HL-60/S4 (cell line): Measurements from ENCODE around the gene FBXO8.
"Not testable (repeated sequence)": the region's sequence is repeated elsewhere in the genome, so short reads cannot be mapped to it uniquely, and the experiment has no call there.

Source experiments
- in situ Hi-C: fragments of 300-500 bp; cut with MboI; formaldehyde crosslinking; loops from 2 replicates; pipeline ENCODE4 v1.14.3; 2022; ENCODE audit warnings: low sequenced_read_pairs

The FBXO8 gene

DNA sequence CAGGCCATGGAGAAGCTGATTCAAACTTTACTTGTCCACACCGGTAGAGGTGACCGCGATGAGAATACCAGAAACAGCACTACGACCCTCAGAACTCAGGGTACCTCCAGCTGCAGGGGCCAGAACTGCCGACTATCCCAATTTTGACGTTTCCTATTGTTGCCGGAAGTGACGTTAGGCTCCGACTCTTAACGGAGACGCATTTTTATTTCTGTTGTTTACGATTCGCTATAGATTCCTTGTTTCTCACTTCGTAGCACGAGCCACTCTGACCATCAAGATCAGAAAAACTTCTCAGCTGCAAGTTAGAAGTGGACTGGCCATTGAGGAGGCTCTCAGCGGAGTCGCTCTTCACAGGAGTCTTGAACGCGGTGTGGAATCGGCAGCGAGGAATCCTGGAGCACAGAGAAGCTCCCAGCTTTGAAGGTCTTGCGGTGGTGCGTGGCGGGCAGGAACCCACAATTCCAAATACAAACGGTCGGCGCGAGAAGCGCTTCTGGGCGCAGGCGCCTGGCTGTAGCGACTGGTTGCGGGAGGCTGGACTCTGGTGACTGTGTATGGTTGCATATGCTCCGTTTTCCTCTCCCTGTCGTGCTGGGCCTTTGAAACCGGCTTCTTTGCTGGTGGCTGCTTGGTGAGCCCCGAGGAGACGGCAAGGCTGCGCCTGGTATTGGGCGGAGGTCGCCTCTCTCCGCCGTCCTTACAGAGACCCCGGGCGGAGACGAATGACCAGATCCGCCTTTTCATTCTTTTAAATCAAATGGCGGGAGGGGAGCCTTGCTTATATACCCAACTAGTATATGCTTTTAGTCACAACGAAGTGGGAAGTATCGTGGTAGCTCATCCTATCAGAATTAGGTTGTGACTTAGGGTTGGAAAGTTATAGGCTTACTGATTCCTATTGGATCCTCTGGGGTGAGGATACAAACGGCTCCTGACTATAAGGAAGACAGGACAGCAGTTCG, at the start of gene FBXO8, which contains the start of gene CEP44:
TSS of gene FBXO8 (minus strand) at position 161 of the 965 bp plus-strand sequence. CDS start 20,575 bp downstream, outside the sequence.
TSS of gene CEP44 (plus strand) at position 405 of the 965 bp plus-strand sequence. CDS start 15,211 bp downstream, outside the sequence.
- in situ Hi-C loops: no loop called here

- in situ Hi-C loops: no loop called here
These were observed 49.5 kb upstream of the FBXO8 start for GRCh38 chr4:174332741-174333493.

- in situ Hi-C loops: no loop called here
These were observed 41.3 kb upstream of the FBXO8 start for GRCh38 chr4:174324725-174325124.

GRCh38 chr4:174324236-174324635, 40.8 kb upstream of the FBXO8 start:
- in situ Hi-C loops: no loop called here

DNA sequence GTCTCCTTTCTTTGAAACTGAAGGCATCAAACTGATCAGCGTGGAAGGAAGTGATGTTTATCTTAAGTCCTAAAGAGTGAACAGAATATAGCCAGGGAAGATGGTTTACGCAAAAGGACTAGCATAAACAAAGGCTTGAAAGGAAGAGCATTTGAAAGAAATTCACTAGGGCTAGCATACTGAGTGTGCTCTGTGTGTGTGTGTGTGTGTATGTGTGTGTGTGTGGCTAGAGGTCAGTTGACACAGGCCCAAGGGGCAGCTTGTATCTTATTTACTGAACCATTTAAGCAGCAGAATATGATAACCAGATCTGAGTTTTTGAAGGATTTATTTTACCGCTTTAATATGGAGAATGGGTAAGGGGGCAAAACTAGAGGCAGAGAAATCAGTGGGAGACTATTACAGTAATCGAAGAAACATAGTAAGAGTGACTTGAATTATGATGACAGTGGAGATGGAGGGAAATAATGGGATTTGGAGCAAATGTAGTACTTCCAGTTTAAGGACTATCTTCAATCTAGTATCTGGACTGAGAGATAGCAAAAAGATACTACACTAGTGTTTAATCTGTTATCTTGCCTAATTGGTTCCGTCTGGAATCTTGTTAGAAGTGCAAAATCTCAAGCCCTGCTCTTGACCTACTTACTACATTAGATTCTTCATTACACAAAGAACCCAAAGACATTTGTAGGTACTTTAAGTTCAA, 37.2 kb upstream of the FBXO8 start:
- in situ Hi-C loops: no loop called here

- in situ Hi-C loops: no loop called here
These were observed 35.6 kb upstream of the FBXO8 start for GRCh38 chr4:174318829-174319764.

GRCh38 chr4:174317531-174317930, 34.1 kb upstream of the FBXO8 start:
- in situ Hi-C loops: no loop called here

GRCh38 chr4:174316954-174317353, 33.5 kb upstream of the FBXO8 start:
- in situ Hi-C loops: no loop called here

DNA sequence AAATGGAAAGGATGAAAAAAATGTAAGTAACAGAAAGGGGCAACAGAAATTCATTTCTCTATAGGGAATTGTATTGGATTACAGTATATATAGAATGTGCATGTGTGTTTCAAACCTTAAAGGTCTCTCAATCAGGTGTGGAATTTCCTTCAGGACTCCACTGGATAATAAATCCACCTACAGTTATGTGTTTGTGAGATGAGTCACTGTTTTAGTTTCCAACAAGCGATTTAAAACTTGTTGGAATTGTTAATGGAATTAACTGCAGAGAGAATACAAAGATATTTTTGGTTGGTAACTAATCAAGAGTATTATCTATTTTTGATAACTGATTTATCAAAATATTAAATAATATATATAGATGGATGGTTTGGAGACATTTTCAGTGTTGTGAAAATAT, 33.1 kb upstream of the FBXO8 start:
- in situ Hi-C loops: no loop called here

- in situ Hi-C loops: no loop called here
These were observed 31.3 kb upstream of the FBXO8 start for GRCh38 chr4:174314770-174315169.

- in situ Hi-C loops: no loop called here
These were observed 30.8 kb upstream of the FBXO8 start for GRCh38 chr4:174314274-174314673.

- in situ Hi-C loops: no loop called here
These were observed 29.5 kb upstream of the FBXO8 start for GRCh38 chr4:174312993-174313392.

DNA sequence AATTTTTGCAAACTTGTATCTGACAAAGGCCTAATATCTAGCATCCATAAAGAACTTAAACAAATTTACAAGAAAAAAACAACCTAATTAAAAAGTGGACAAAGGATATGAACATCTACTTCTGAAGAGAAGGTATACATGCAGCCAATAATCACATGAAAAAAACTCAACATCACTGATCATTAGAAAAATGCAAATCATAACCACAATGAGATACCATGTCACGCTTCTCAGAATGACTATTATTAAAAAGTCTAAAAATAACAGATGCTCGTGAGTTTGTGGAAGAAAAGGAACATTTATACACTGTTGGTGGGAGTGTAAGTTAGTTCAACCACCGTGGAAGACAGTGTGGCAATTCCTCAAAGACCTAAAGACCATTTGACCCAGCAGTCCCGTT, 24.2 kb upstream of the FBXO8 start:
- in situ Hi-C loops: no loop called here

DNA sequence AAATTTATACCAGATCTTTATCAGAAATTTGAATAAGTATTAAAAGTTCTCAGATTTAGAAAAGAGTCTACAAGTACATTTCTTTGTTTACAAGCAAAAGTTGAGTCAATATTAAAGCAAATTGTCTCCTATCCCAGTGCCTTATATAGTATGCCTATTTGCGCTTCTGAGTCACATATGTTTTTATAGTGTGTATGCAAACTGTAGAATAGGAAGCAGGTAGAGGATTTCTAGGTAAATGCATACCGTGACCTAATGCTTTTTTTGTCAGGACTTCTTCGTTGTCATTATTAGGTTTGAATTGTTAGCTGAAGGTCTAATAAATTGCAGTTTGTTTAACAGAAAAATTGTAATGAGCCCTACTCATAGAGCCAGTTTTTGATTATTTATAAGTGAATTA, 22.5 kb upstream of the FBXO8 start:
- in situ Hi-C loops: no loop called here

DNA sequence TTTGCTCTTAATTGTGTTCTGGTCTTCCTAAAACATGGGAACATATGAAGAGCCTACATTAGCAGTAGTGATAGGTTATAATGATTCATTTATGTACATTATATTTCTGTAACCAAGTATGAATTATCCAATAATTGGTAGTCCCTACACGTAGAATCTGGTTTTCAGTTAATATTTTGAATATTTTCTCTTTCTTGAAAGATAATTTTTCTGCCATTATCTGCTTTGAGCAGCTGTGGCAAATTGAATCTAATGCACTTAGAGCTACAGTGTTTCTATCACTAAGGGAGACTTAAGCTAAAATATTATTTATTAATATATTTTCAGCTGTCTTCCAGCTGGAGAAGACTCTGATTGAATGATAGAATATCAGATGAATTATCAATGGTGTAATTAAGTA, 21.2 kb upstream of the FBXO8 start:
- in situ Hi-C loops: no loop called here

DNA sequence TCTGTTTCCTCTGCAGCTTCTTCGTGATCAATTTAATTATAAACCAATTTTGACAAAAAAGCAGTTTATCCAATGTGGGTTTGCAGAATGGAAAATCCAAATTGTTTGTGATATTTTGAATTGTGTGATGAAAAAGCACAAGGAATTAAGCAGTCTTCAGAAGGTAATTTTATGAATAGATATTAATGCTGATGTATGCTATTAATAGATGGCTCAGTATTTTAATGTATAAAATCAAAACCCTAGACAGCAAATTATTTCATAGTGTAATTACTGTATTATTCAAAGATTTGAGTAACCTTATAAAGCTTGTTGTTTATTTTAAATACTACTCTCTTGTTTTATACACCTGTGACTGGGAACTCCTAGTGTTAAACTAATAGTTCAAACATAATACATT, 20.2 kb upstream of the FBXO8 start:
- in situ Hi-C loops: no loop called here

GRCh38 chr4:174295142-174295541, 11.7 kb upstream of the FBXO8 start:
- in situ Hi-C loops: not testable (repeated sequence)

DNA sequence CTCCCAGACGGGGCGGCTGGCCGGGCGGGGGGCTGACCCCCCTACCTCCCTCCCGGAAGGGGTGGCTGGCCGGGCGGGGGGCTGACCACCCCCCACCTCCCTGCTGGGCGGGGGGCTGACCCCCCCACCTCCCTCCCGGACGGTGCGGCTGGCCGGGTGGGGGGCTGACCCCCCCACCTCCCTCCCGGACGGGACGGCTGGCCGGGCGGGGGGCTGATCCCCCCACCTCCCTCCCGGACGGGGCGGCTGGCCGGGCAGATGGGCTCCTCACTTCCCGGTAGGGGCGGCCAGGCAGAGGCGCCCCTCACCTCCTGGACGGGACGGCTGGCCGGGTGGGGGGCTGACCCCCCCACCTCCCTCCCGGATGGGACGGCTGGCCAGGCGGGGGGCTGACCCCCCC, 11.2 kb upstream of the FBXO8 start:
- in situ Hi-C loops: not testable (repeated sequence)

DNA sequence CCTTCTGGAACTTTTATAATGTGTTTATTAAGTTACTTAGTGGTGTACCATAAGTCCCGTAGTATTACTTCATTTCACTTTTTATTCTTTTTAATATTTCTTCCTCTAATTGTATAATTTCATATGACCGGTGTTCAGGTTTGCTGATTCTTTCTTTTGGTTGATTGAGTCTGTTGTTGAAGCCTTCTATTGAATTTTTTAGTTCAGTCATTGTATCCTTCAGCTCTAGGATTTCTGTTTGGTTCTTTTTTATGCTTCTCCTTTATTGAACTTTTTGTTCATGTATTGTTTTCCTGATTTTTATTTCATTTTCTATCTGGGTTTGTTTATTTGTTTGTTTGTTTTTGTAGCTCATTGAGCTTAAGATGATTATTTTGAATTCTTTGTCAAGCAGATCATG, 9.0 kb upstream of the FBXO8 start:
- in situ Hi-C loops: no loop called here

- in situ Hi-C loops: no loop called here
These were observed 3.4 kb upstream of the FBXO8 start for GRCh38 chr4:174286870-174287269.
